GM20431 (cell line): ENCODE measurements around the gene MPO.

Source experiments
- in situ Hi-C: fragments of 300-500 bp; cut with MseI, MboI; formaldehyde crosslinking; loops from one replicate; pipeline ENCODE4 v1.15.0; 2020; ENCODE audit warnings: low sequenced_read_pairs; ENCODE audit not compliant: unreplicated experiment

The MPO gene

GRCh38 chr17:58280480-58281217 lies at the start of gene MPO:
MPO (minus strand) TSS chr17:58280935; CDS start chr17:58280758, 177 bp downstream.
- in situ Hi-C loops: no loop called here

- in situ Hi-C loops: no loop called here
Observed at GRCh38 chr17:58329810-58330537, 49.2 kb upstream of the MPO start.

GRCh38 chr17:58329035-58329809 lies 48.5 kb upstream of the MPO start:
- in situ Hi-C loops: no loop called here

GRCh38 chr17:58328195-58329034 lies 47.7 kb upstream of the MPO start, which contains the start of gene TSPOAP1:
TSPOAP1 (minus strand) TSS chr17:58328795; CDS start chr17:58327920, 875 bp downstream.
- in situ Hi-C loops: no loop called here

- in situ Hi-C loops: no loop called here
Observed at GRCh38 chr17:58327363-58328194, 46.8 kb upstream of the MPO start.

GRCh38 chr17:58326609-58327362 lies 46.1 kb upstream of the MPO start:
- in situ Hi-C loops: no loop called here

- in situ Hi-C loops: no loop called here
Observed at GRCh38 chr17:58325976-58326468, 45.3 kb upstream of the MPO start.

GRCh38 chr17:58325289-58325726 lies 44.6 kb upstream of the MPO start:
- in situ Hi-C loops: no loop called here

- in situ Hi-C loops: no loop called here
Observed at GRCh38 chr17:58324409-58325288, 43.9 kb upstream of the MPO start.

GRCh38 chr17:58324056-58324408 lies 43.3 kb upstream of the MPO start:
- in situ Hi-C loops: no loop called here

GRCh38 chr17:58323366-58324055 lies 42.8 kb upstream of the MPO start:
- in situ Hi-C loops: no loop called here

- in situ Hi-C loops: no loop called here
Observed at GRCh38 chr17:58322581-58323185, 41.9 kb upstream of the MPO start.

GRCh38 chr17:58321571-58322525 lies 41.1 kb upstream of the MPO start:
- in situ Hi-C loops: no loop called here

- in situ Hi-C loops: no loop called here
Observed at GRCh38 chr17:58320570-58321323, 40.0 kb upstream of the MPO start.
